MM.1S (cell line): ENCODE measurements around the gene ITPA.
"Not testable (repeated sequence)": the region's sequence is repeated elsewhere in the genome, so short reads cannot be mapped to it uniquely, and the experiment has no call there.

Experiments
- DNase-seq: peaks from one replicate; pipeline ENCODE4 v3.0.0-alpha.2; 2015
- H2AFZ ChIP-seq: fragments of 300-600 bp; sonication (generic); 2 replicates; pipeline ENCODE4 v1.6.0; 2016; ENCODE audit warnings: antibody characterized with exemption, low read length
- H3F3A ChIP-seq: fragments of 300-600 bp; sonication (generic); 2 replicates; pipeline ENCODE4 v1.6.1; 2016; ENCODE audit warnings: mild to moderate bottlenecking, antibody characterized with exemption, low read length, moderate library complexity, mixed read lengths; ENCODE audit not compliant: insufficient read depth
- H3K27ac ChIP-seq: fragments of 300-600 bp; sonication (generic); 2 replicates; pipeline ENCODE4 v1.5.1; 2016; ENCODE audit warnings: mild to moderate bottlenecking, low read length
- H3K27me3 ChIP-seq: fragments of 300-600 bp; sonication (generic); replicated peaks from 2 replicates; pipeline ENCODE4 v1.6.0; 2016; ENCODE audit warnings: low read length; ENCODE audit not compliant: insufficient read depth
- H3K36me3 ChIP-seq: fragments of 300-600 bp; sonication (generic); replicated peaks from 2 replicates; pipeline ENCODE4 v1.6.1; 2016; ENCODE audit warnings: mild to moderate bottlenecking, low read length, mixed read lengths; ENCODE audit not compliant: insufficient read depth
- H3K4me1 ChIP-seq: fragments of 300-600 bp; sonication (generic); 2 replicates; pipeline ENCODE4 v1.6.1; 2016; ENCODE audit warnings: low read length, mixed read lengths
- H3K4me2 ChIP-seq: fragments of 300-600 bp; sonication (generic); 2 replicates; pipeline ENCODE4 v1.6.0; 2016; ENCODE audit warnings: low read depth, low read length
- H3K4me3 ChIP-seq: fragments of 300-600 bp; sonication (generic); 2 replicates; pipeline ENCODE4 v1.5.1; 2016; ENCODE audit warnings: low read length, mixed read lengths
- H3K79me2 ChIP-seq: fragments of 300-600 bp; sonication (generic); 2 replicates; pipeline ENCODE4 v1.6.1; 2016; ENCODE audit warnings: mixed run types, low read length, mixed read lengths
- H3K9ac ChIP-seq: fragments of 300-600 bp; sonication (generic); 2 replicates; pipeline ENCODE4 v1.6.1; 2016; ENCODE audit warnings: low read length, mixed read lengths
- H3K9me2 ChIP-seq: fragments of 300-600 bp; sonication (generic); replicated peaks from 2 replicates; pipeline ENCODE4 v1.6.1; 2016; ENCODE audit warnings: mild to moderate bottlenecking, low read length, mixed read lengths; ENCODE audit not compliant: insufficient read depth
- H3K9me3 ChIP-seq: fragments of 300-600 bp; sonication (generic); replicated peaks from 2 replicates; pipeline ENCODE4 v1.6.1; 2016; ENCODE audit warnings: mild to moderate bottlenecking, low read length, mixed read lengths; ENCODE audit not compliant: insufficient read depth
- H4K20me1 ChIP-seq: fragments of 300-600 bp; sonication (generic); 2 replicates; pipeline ENCODE4 v1.6.1; 2016; ENCODE audit warnings: mild to moderate bottlenecking, low read length, moderate library complexity, mixed read lengths; ENCODE audit not compliant: insufficient read depth
- CTCF ChIP-seq: fragments of 300-600 bp; sonication (generic); IDR thresholded peaks from 2 replicates; pipeline ENCODE4 v1.5.1; 2016; ENCODE audit warnings: antibody characterized with exemption, low read length, mixed read lengths
- EZH2 ChIP-seq: fragments of 300-600 bp; sonication (generic); optimal IDR thresholded peaks from 2 replicates; pipeline ENCODE3; 2017; ENCODE audit warnings: low read depth, mild to moderate bottlenecking, antibody characterized with exemption, low read length, mixed read lengths
- EZH2phosphoT487 ChIP-seq: fragments of 300-600 bp; sonication (generic); IDR thresholded peaks from 2 replicates; pipeline ENCODE4 v1.6.1; 2018; ENCODE audit warnings: antibody characterized with exemption, low read length

Gene ITPA

GRCh38 chr20:3213226-3213625, 3.9 kb downstream of the ITPA start:
- TF ChIP-seq EZH2phosphoT487 = no peak
- no peak for TF ChIP-seq EZH2
- TF ChIP-seq CTCF = no peak
- no peak overlapping the region for H3K4me3 ChIP-seq
- H3K79me2 ChIP-seq = peaks cover 28% of the 10 kb centered on the region

GRCh38 chr20:3215359-3215917, 6.1 kb downstream of the ITPA start:
- not testable (repeated sequence) for DNase-seq, H3F3A ChIP-seq, H3K9ac ChIP-seq, H3K36me3 ChIP-seq, H4K20me1 ChIP-seq, H3K9me3 ChIP-seq, H3K27me3 ChIP-seq, H2AFZ ChIP-seq, H3K4me3 ChIP-seq, H3K4me2 ChIP-seq, H3K27ac ChIP-seq, H3K4me1 ChIP-seq, H3K9me2 ChIP-seq
- H3K79me2 ChIP-seq = peaks cover 16% of the 10 kb centered on the region

More at GRCh38 chr20:3213226-3213625, 3.9 kb downstream of the ITPA start:
- no peaks in the 10 kb centered on the region for H4K20me1 ChIP-seq
- H3K9ac ChIP-seq = no peak overlapping the region
- no peak overlapping the region for H2AFZ ChIP-seq
- no peak overlapping the region for H3K27ac ChIP-seq
- peaks cover 5% of the 10 kb centered on the region; the same call in 1 of the 2 replicates for H3K4me1 ChIP-seq
- no peaks in the 10 kb centered on the region for H3K27me3 ChIP-seq
- H3K9me2 ChIP-seq = no peaks in the 10 kb centered on the region
- no peaks in the 10 kb centered on the region for H3K9me3 ChIP-seq
- no peak overlapping the region for H3K4me2 ChIP-seq
- H3F3A ChIP-seq = no peaks in the 10 kb centered on the region
- no peak for DNase-seq
- H3K36me3 ChIP-seq = no peaks in the 10 kb centered on the region

GRCh38 chr20:3218307-3218988, 9.2 kb downstream of the ITPA start:
- no peaks in the 10 kb centered on the region for H3F3A ChIP-seq
- no peaks in the 10 kb centered on the region for H3K36me3 ChIP-seq
- no peaks in the 10 kb centered on the region for H4K20me1 ChIP-seq
- no peaks in the 10 kb centered on the region for H3K9me3 ChIP-seq
- no peak overlapping the region for H3K4me3 ChIP-seq
- DNase-seq = peak; percentile 48
- no peaks in the 10 kb centered on the region for H3K9me2 ChIP-seq
- no peak overlapping the region for H3K4me2 ChIP-seq
- no peaks in the 10 kb centered on the region for H3K4me1 ChIP-seq
- H3K27me3 ChIP-seq = no peaks in the 10 kb centered on the region
- TF ChIP-seq EZH2phosphoT487 (no peak), CTCF (peak; percentile 92), EZH2 (no peak)
- H3K9ac ChIP-seq = no peak overlapping the region
- H3K27ac ChIP-seq = no peak overlapping the region
- no peak overlapping the region for H2AFZ ChIP-seq
- H3K79me2 ChIP-seq = no peaks in the 10 kb centered on the region
